ENCODE data around the gene GUCY2D. TPM values are rescaled to one million over a fixed set of nuclear protein-coding genes. Genes with fewer than 3 reads are reported as not detected.

GUCY2D gene
- total RNA-seq, 3 donors from 2014 or later, result 0.26 TPM; not detected in 2

GRCh38 chr17:8052256-8053252 is 50.1 kb downstream of the GUCY2D start:
- no peak for TF ChIP-seq CTCF (IDR thresholded peaks at IDR 0.05)
- peaks cover 3% of the 10 kb centered on the region for H3K4me1 ChIP-seq (ENCODE audit: low read depth)
- no peaks in the 10 kb centered on the region for H3K36me3 ChIP-seq (ENCODE audit: low read depth)
- intact Hi-C loops (cut with DNase I, micrococcal nuclease), result no loop called here
- ATAC-seq, result no peak
- DNase-seq, result no peak
- no peak overlapping the region for H3K4me3 ChIP-seq
- H3K9me3 ChIP-seq, result no peaks in the 10 kb centered on the region

- no peak for DNase-seq
Measured at GRCh38 chr17:8053600-8053999, 51.2 kb downstream of the GUCY2D start.

GRCh38 chr17:8055851-8056231 is 53.4 kb downstream of the GUCY2D start:
- Histone ChIP-seq H3K4me3 (no peak overlapping the region), H3K4me1 (ENCODE audit: low read depth) (peaks cover 4% of the 10 kb centered on the region), H3K36me3 (ENCODE audit: low read depth) (no peaks in the 10 kb centered on the region), H3K9me3 (no peaks in the 10 kb centered on the region)
- DNase-seq, result no peak
- ATAC-seq, result no peak
- no peak for TF ChIP-seq CTCF (IDR thresholded peaks at IDR 0.05)
- intact Hi-C loops (cut with DNase I, micrococcal nuclease), result no loop called here

More at GRCh38 chr17:8053600-8053999, 51.2 kb downstream of the GUCY2D start:
- intact Hi-C loops (cut with DNase I, micrococcal nuclease), result no loop called here
- Histone ChIP-seq H3K4me3 (no peak overlapping the region), H3K36me3 (ENCODE audit: low read depth) (no peaks in the 10 kb centered on the region), H3K9me3 (no peaks in the 10 kb centered on the region), H3K4me1 (ENCODE audit: low read depth) (peaks cover 4% of the 10 kb centered on the region)
- no peak for ATAC-seq
- TF ChIP-seq CTCF (IDR thresholded peaks at IDR 0.05), result no peak

GRCh38 chr17:8056232-8056975 is 54.0 kb downstream of the GUCY2D start:
- Histone ChIP-seq H3K9me3 (no peaks in the 10 kb centered on the region), H3K36me3 (ENCODE audit: low read depth) (no peaks in the 10 kb centered on the region), H3K4me3 (no peak overlapping the region), H3K4me1 (ENCODE audit: low read depth) (peaks cover 4% of the 10 kb centered on the region)
- ATAC-seq, result peak; percentile 72
- peak in 1 of 3 donors; percentile 51 for DNase-seq
- no peak for TF ChIP-seq CTCF (IDR thresholded peaks at IDR 0.05)
- intact Hi-C loops (cut with DNase I, micrococcal nuclease), result no loop called here

GRCh38 chr17:8056976-8057625 is 54.7 kb downstream of the GUCY2D start:
- intact Hi-C loops (cut with DNase I, micrococcal nuclease), result no loop called here
- Histone ChIP-seq H3K4me3 (no peak overlapping the region), H3K9me3 (no peaks in the 10 kb centered on the region), H3K36me3 (ENCODE audit: low read depth) (no peaks in the 10 kb centered on the region), H3K4me1 (ENCODE audit: low read depth) (peaks cover 7% of the 10 kb centered on the region)
- no peak for TF ChIP-seq CTCF (IDR thresholded peaks at IDR 0.05)
- no peak for ATAC-seq
- no peak for DNase-seq

All from mucosa of descending colon (tissue), 3 donors.